Endothelial cell of umbilical vein (primary cell): ENCODE results near the gene SLIT1. TPM values are rescaled to one million over a fixed set of nuclear protein-coding genes. Genes with fewer than 3 reads are reported as not detected.
A peak's percentile ranks its signal among the peaks of the same experiment; 100 is the strongest.

Experiments used
- BruUV-seq: library from RNA; stranded (reverse); fragments of 400-500 nt; replicated peaks from 2 replicates; lab custom pipeline; 2021; lab: Mats Ljungman, UMichigan
- CTCF ChIA-PET: fragments of 300-600, 350-600 bp; sonication (Branson Sonifier 250); formaldehyde crosslinking; loops from one replicate; lab custom pipeline; 2021; ENCODE audit warnings: antibody characterized with exemption, inconsistent platforms; lab: Charles Lee
- POLR2A ChIA-PET: fragments of 300-600, 350-600 bp; sonication (Branson Sonifier 250); formaldehyde crosslinking; loops from one replicate; lab custom pipeline; 2021; ENCODE audit warnings: antibody characterized with exemption, inconsistent platforms; lab: Charles Lee
- DNase-seq: peaks from one replicate; pipeline ENCODE4 v3.0.0-alpha.2; 2011; ENCODE audit warnings: low read depth, low spot score
- FAIRE-seq: peaks from 2 replicates; lab custom pipeline; 2011; peaks lifted over from hg19 to GRCh38; lab: Jason Lieb, UNC
- H2AFZ ChIP-seq: 2 replicates; pipeline ENCODE4 v1.6.0; 2012; ENCODE audit warnings: low read depth, low read length, control low read depth, inconsistent platforms
- H3K27ac ChIP-seq: 2 replicates; pipeline ENCODE4 v1.5.1; 2011; ENCODE audit warnings: low read depth, mild to moderate bottlenecking, control low read depth, low read length, moderate library complexity; ENCODE audit not compliant: insufficient read depth
- H3K27me3 ChIP-seq, 2 experiments: 2 replicates each; pipeline versions ENCODE4 v1.6.0 to v1.6.1; 2011; ENCODE audit warnings: low read length in 2 of 2, mixed read lengths in 1 of 2; ENCODE audit not compliant: control insufficient read depth in 2 of 2, insufficient read depth in 2 of 2
- H3K36me3 ChIP-seq, 2 experiments: 2 replicates in 1 of 2; 3 replicates in 1 of 2; pipeline ENCODE4 v1.5.1; 2011; ENCODE audit warnings: low read length in 2 of 2, mild to moderate bottlenecking in 1 of 2, moderate library complexity in 1 of 2; ENCODE audit not compliant: control insufficient read depth in 2 of 2, insufficient read depth in 2 of 2; ENCODE audit errors: extremely low read depth in 1 of 2
- H3K4me1 ChIP-seq: 3 replicates; pipeline ENCODE4 v1.5.1; 2011; ENCODE audit warnings: mild to moderate bottlenecking, low read length; ENCODE audit not compliant: control insufficient read depth, insufficient read depth; ENCODE audit errors: extremely low read depth
- H3K4me2 ChIP-seq: 2 replicates; pipeline ENCODE4 v1.6.1; 2011; ENCODE audit warnings: low read length, control low read depth, mixed read lengths; ENCODE audit not compliant: insufficient read depth
- H3K4me3 ChIP-seq, 3 experiments: fragments of 200-600 bp in 1 of 3; sonication (generic), shearing (Covaris generic) in 1 of 3; replicated peaks in 1 of 3; 2 replicates each; pipeline ENCODE4 v1.5.1; 2011 to 2016; ENCODE audit warnings: control low read depth in 3 of 3, low read length in 3 of 3, mild to moderate bottlenecking in 2 of 3, inconsistent platforms in 1 of 3, low read depth in 1 of 3, moderate library complexity in 1 of 3; ENCODE audit not compliant: insufficient read depth in 1 of 3
- H3K79me2 ChIP-seq: 2 replicates; pipeline ENCODE4 v1.6.0; 2012; ENCODE audit warnings: low read length, inconsistent platforms; ENCODE audit not compliant: control insufficient read depth, insufficient read depth
- H3K9ac ChIP-seq: replicated peaks from 2 replicates; pipeline ENCODE3; 2011; ENCODE audit warnings: low read length, control low read depth; ENCODE audit not compliant: insufficient read depth; ENCODE audit errors: extremely low read depth
- H3K9me1 ChIP-seq: replicated peaks from 3 replicates; pipeline ENCODE4 v1.6.0; 2011; ENCODE audit warnings: mild to moderate bottlenecking, low read length; ENCODE audit not compliant: control insufficient read depth, insufficient read depth; ENCODE audit errors: extremely low read depth
- H3K9me3 ChIP-seq: replicated peaks from 2 replicates; pipeline ENCODE4 v1.5.1; 2012; ENCODE audit warnings: low read length, inconsistent platforms; ENCODE audit not compliant: control insufficient read depth, insufficient read depth
- H4K20me1 ChIP-seq: replicated peaks from 2 replicates; pipeline ENCODE3; 2011; ENCODE audit warnings: mild to moderate bottlenecking, low read length; ENCODE audit not compliant: control insufficient read depth, insufficient read depth; ENCODE audit errors: extremely low read depth
- GATA2 ChIP-seq: IDR thresholded peaks from 2 replicates; pipeline ENCODE4 v1.7.0; 2011; ENCODE audit warnings: low read depth, mild to moderate bottlenecking, moderate library complexity, mixed read lengths, low read length; ENCODE audit not compliant: insufficient read length, insufficient read depth
- POLR2AphosphoS5 ChIP-seq: IDR thresholded peaks from 2 replicates; pipeline ENCODE4 v1.6.1; 2012; ENCODE audit warnings: low read depth, mild to moderate bottlenecking, control low read depth, low read length, moderate library complexity; ENCODE audit not compliant: insufficient read depth
- dilution Hi-C: fragments of 300-500 bp; cut with MboI; formaldehyde crosslinking; loops from one replicate; pipeline ENCODE4 v1.15.0; 2019; ENCODE audit warnings: low sequenced_read_pairs; ENCODE audit not compliant: extremely low pct_ligation_motif_present
- intact Hi-C: fragments of 100-400 bp; cut with micrococcal nuclease; formaldehyde crosslinking; loops from one replicate; pipeline ENCODE4 v1.10.0; 2022
- polyA plus RNA-seq, 4 experiments: library from polyadenylated mRNA; depleted of rRNA in 3 of 4; stranded (reverse) in 3 of 4; unstranded in 1 of 4; fragments of >200 nt; gene quantifications; 2 replicates each; pipeline versions ENCODE4 v1.2.1 to v1.2.3, GENCODE V29; 2011 to 2012; ENCODE audit warnings: missing spikeins in 1 of 4
- total RNA-seq: library from RNA; stranded (reverse); gene quantifications from 2 replicates; pipeline ENCODE4 v1.2.3, GENCODE V29; 2021
- TF ChIP-seq, protein P1 (sequence below), 2 donors: IDR thresholded peaks; 1 replicate in 1 of 2; 2 replicates in 1 of 2; pipeline ENCODE4 v1.5.1; 2011; ENCODE audit warnings: low read length in 2 of 2, mild to moderate bottlenecking in 2 of 2, moderate library complexity in 2 of 2, control low read depth in 1 of 2, inconsistent platforms in 1 of 2, low read depth in 1 of 2; ENCODE audit not compliant: insufficient read depth in 1 of 2; ENCODE audit errors: extremely low read depth in 1 of 2

The SLIT1 gene
- total and polyA plus RNA-seq, 2 donors (not counting 3 experiments of a cell fraction or from before 2014, with no cell fraction given), result 0.04 to 0.20 TPM

DNA sequence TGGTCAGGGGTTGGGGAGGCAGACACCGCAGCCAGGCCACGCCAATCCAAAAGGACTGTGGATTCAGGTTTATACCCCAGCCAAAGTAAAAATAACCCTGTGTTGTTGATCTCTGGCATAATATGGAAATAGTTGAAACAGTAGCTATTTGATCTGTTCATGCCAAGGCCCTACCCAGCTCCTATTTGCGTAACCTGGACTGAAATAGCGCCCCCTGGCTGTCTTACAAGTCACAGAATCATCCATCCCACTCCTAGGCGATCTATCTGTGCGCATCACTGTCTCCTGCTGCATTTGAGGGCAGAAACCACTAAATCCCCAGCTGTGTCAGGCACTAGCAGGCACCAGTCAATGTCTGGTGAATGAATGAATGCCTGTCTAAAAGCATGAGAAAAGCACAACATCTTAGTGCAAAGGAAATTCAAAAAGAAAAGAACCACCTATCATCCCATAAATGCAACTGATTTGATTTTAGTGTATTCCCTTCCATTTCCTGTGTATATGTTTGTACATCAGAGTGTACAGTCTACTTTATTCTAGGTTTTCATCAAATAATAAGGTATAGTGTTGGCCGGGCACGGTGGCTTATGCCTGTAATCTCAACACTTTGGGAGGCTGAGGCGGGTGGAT is 160.0 kb downstream of the SLIT1 start:
- H3K9ac ChIP-seq, result no peak overlapping the region
- ChIA-PET POLR2A (no interaction called here), CTCF (interaction anchor here (0.6 to 9.2 kb wide), 80 partner anchors 10 to 986 kb away, joined by 3 to 161 read pairs (median 4); partner anchors contain the start of genes LCOR and TLL2)
- FAIRE-seq (peak; percentile 79), DNase-seq (peak; percentile 34)
- H4K20me1 ChIP-seq, result no peaks in the 10 kb centered on the region
- BruUV-seq, result no TSS peak
- intact Hi-C loops (loop anchor here (1.0 to 2.0 kb wide), 4 partner anchors 115 to 385 kb away; partner anchors contain the start of gene LCOR), dilution Hi-C loops (no loop called here)
- H3K4me1 ChIP-seq, result peaks cover 18% of the 10 kb centered on the region
- TF ChIP-seq POLR2AphosphoS5 (no peak), GATA2 (no peak)
- TF ChIP-seq, protein P1, sequence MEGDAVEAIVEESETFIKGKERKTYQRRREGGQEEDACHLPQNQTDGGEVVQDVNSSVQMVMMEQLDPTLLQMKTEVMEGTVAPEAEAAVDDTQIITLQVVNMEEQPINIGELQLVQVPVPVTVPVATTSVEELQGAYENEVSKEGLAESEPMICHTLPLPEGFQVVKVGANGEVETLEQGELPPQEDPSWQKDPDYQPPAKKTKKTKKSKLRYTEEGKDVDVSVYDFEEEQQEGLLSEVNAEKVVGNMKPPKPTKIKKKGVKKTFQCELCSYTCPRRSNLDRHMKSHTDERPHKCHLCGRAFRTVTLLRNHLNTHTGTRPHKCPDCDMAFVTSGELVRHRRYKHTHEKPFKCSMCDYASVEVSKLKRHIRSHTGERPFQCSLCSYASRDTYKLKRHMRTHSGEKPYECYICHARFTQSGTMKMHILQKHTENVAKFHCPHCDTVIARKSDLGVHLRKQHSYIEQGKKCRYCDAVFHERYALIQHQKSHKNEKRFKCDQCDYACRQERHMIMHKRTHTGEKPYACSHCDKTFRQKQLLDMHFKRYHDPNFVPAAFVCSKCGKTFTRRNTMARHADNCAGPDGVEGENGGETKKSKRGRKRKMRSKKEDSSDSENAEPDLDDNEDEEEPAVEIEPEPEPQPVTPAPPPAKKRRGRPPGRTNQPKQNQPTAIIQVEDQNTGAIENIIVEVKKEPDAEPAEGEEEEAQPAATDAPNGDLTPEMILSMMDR (IDR thresholded peaks at IDR 0.05; ENCODE audit: extremely low read depth in 1 of 2, insufficient read depth in 1 of 2, low read depth in 1 of 2, low read length in 2 of 2), result peak; percentile 58 to 63
- no peak overlapping the region for H3K27ac ChIP-seq
- H3K36me3 ChIP-seq, result no peaks in the 10 kb centered on the region
- no peaks in the 10 kb centered on the region for H3K79me2 ChIP-seq
- H3K9me1 ChIP-seq, result no peaks in the 10 kb centered on the region
- no peak overlapping the region for H2AFZ ChIP-seq
- no peak overlapping the region for H3K4me2 ChIP-seq
- no peaks in the 10 kb centered on the region for H3K9me3 ChIP-seq
- no peaks in the 10 kb centered on the region for H3K27me3 ChIP-seq
- H3K4me3 ChIP-seq, result no peak overlapping the region
